IPS-15b (cell line): Measurements from ENCODE around the gene ARHGAP26.

Experiments used
- H3K27me3 ChIP-seq: one replicate; pipeline ENCODE4 v1.6.1; 2013; ENCODE audit warnings: low read length; ENCODE audit not compliant: control insufficient read depth, insufficient read depth
- H3K36me3 ChIP-seq: one replicate; pipeline ENCODE4 v1.6.1; 2013; ENCODE audit warnings: low read length; ENCODE audit not compliant: control insufficient read depth, insufficient read depth
- H3K4me1 ChIP-seq: one replicate; pipeline ENCODE4 v1.6.1; 2013; ENCODE audit warnings: mild to moderate bottlenecking, low read length; ENCODE audit not compliant: control insufficient read depth, insufficient read depth
- H3K4me3 ChIP-seq: one replicate; pipeline ENCODE4 v1.5.1; 2013; ENCODE audit warnings: low read depth, low read length
- H3K9ac ChIP-seq: one replicate; pipeline ENCODE4 v1.6.1; 2013; ENCODE audit warnings: low read depth, mild to moderate bottlenecking, low read length
- H3K9me3 ChIP-seq: one replicate; pipeline ENCODE4 v1.6.1; 2013; ENCODE audit warnings: mild to moderate bottlenecking, low read length; ENCODE audit not compliant: control insufficient read depth, insufficient read depth

ARHGAP26 gene

GRCh38 chr5:142866563-142867275, 96.5 kb downstream of the ARHGAP26 start:
- H3K4me1 ChIP-seq, result peaks cover 36% of the 10 kb centered on the region

GRCh38 chr5:142869886-142870285, 99.7 kb downstream of the ARHGAP26 start:
- Histone ChIP-seq H3K4me1 (peaks cover 16% of the 10 kb centered on the region), H3K27me3 (no peaks in the 10 kb centered on the region), H3K9ac (no peak overlapping the region), H3K36me3 (no peaks in the 10 kb centered on the region), H3K4me3 (no peak overlapping the region), H3K9me3 (no peaks in the 10 kb centered on the region)

More at GRCh38 chr5:142866563-142867275, 96.5 kb downstream of the ARHGAP26 start:
- no peaks in the 10 kb centered on the region for H3K27me3 ChIP-seq
- H3K36me3 ChIP-seq, result no peaks in the 10 kb centered on the region
- H3K4me3 ChIP-seq, result no peak overlapping the region
- no peak overlapping the region for H3K9ac ChIP-seq
- no peaks in the 10 kb centered on the region for H3K9me3 ChIP-seq

- peaks cover 11% of the 10 kb centered on the region for H3K4me1 ChIP-seq
- no peaks in the 10 kb centered on the region for H3K27me3 ChIP-seq
- H3K9ac ChIP-seq, result no peak overlapping the region
Measured at GRCh38 chr5:142870532-142871362, 100.6 kb downstream of the ARHGAP26 start.

GRCh38 chr5:142871363-142872193, 101.4 kb downstream of the ARHGAP26 start:
- H3K9ac ChIP-seq, result no peak overlapping the region
- no peaks in the 10 kb centered on the region for H3K27me3 ChIP-seq
- no peaks in the 10 kb centered on the region for H3K9me3 ChIP-seq
- peaks cover 6% of the 10 kb centered on the region for H3K4me1 ChIP-seq
- H3K36me3 ChIP-seq, result no peaks in the 10 kb centered on the region
- no peak overlapping the region for H3K4me3 ChIP-seq

More at GRCh38 chr5:142870532-142871362, 100.6 kb downstream of the ARHGAP26 start:
- H3K4me3 ChIP-seq, result no peak overlapping the region
- no peaks in the 10 kb centered on the region for H3K36me3 ChIP-seq
- no peaks in the 10 kb centered on the region for H3K9me3 ChIP-seq

- H3K9ac ChIP-seq, result no peak overlapping the region
- H3K36me3 ChIP-seq, result no peaks in the 10 kb centered on the region
- H3K4me3 ChIP-seq, result no peak overlapping the region
- H3K27me3 ChIP-seq, result no peaks in the 10 kb centered on the region
- H3K9me3 ChIP-seq, result no peaks in the 10 kb centered on the region
- peaks cover 2% of the 10 kb centered on the region for H3K4me1 ChIP-seq
Measured at GRCh38 chr5:142872217-142872616, 102.0 kb downstream of the ARHGAP26 start.

- H3K36me3 ChIP-seq, result no peaks in the 10 kb centered on the region
- no peaks in the 10 kb centered on the region for H3K9me3 ChIP-seq
- no peaks in the 10 kb centered on the region for H3K27me3 ChIP-seq
- no peak overlapping the region for H3K9ac ChIP-seq
- H3K4me3 ChIP-seq, result no peak overlapping the region
- peaks cover 2% of the 10 kb centered on the region for H3K4me1 ChIP-seq
Measured at GRCh38 chr5:142872795-142873194, 102.6 kb downstream of the ARHGAP26 start.

GRCh38 chr5:142873831-142874230, 103.7 kb downstream of the ARHGAP26 start:
- H3K9me3 ChIP-seq, result no peaks in the 10 kb centered on the region
- no peak overlapping the region for H3K4me3 ChIP-seq
- no peaks in the 10 kb centered on the region for H3K27me3 ChIP-seq
- H3K4me1 ChIP-seq, result peaks cover 2% of the 10 kb centered on the region
- no peak overlapping the region for H3K9ac ChIP-seq
- H3K36me3 ChIP-seq, result no peaks in the 10 kb centered on the region

GRCh38 chr5:142874540-142874939, 104.4 kb downstream of the ARHGAP26 start:
- Histone ChIP-seq H3K9me3 (no peaks in the 10 kb centered on the region), H3K4me1 (peaks cover 2% of the 10 kb centered on the region), H3K9ac (no peak overlapping the region), H3K36me3 (no peaks in the 10 kb centered on the region), H3K4me3 (no peak overlapping the region), H3K27me3 (no peaks in the 10 kb centered on the region)

GRCh38 chr5:142875936-142876335, 105.8 kb downstream of the ARHGAP26 start:
- no peak overlapping the region for H3K9ac ChIP-seq
- H3K9me3 ChIP-seq, result no peaks in the 10 kb centered on the region
- no peaks in the 10 kb centered on the region for H3K36me3 ChIP-seq
- H3K27me3 ChIP-seq, result no peaks in the 10 kb centered on the region
- H3K4me3 ChIP-seq, result no peak overlapping the region
- H3K4me1 ChIP-seq, result peaks cover 3% of the 10 kb centered on the region

GRCh38 chr5:142876817-142877216, 106.6 kb downstream of the ARHGAP26 start:
- Histone ChIP-seq H3K9me3 (no peaks in the 10 kb centered on the region), H3K9ac (no peak overlapping the region), H3K4me3 (no peak overlapping the region), H3K36me3 (no peaks in the 10 kb centered on the region), H3K4me1 (peaks cover 11% of the 10 kb centered on the region), H3K27me3 (no peaks in the 10 kb centered on the region)

GRCh38 chr5:142878111-142878510, 107.9 kb downstream of the ARHGAP26 start:
- Histone ChIP-seq H3K27me3 (no peaks in the 10 kb centered on the region), H3K4me3 (no peak overlapping the region), H3K36me3 (no peaks in the 10 kb centered on the region), H3K9ac (no peak overlapping the region), H3K4me1 (peaks cover 13% of the 10 kb centered on the region), H3K9me3 (no peaks in the 10 kb centered on the region)
